Karpas-422 (cell line): ENCODE results near the gene MYL12B. TPM values are rescaled to one million over a fixed set of nuclear protein-coding genes. Genes with fewer than 3 reads are reported as not detected.
A peak's percentile ranks its signal among the peaks of the same experiment; 100 is the strongest.
"Not testable (repeated sequence)": the region's sequence is repeated elsewhere in the genome, so short reads cannot be mapped to it uniquely, and the experiment has no call there.

ENCODE experiments used
- DNase-seq: peaks from one replicate; pipeline ENCODE4 v3.0.0-alpha.2; 2015
- H2AFZ ChIP-seq: fragments of 200-600 bp; sonication (generic); 2 replicates; pipeline ENCODE4 v1.6.1; 2014; ENCODE audit warnings: antibody characterized with exemption, low read length, mixed read lengths
- H3K27ac ChIP-seq: fragments of 200-600 bp; sonication (generic); 2 replicates; pipeline ENCODE4 v1.5.1; 2014; ENCODE audit warnings: mild to moderate bottlenecking, low read length, moderate library complexity
- H3K27me3 ChIP-seq: fragments of 200-600 bp; sonication (generic); 2 replicates; pipeline ENCODE4 v1.6.1; 2014; ENCODE audit warnings: low read length, mixed read lengths
- H3K36me3 ChIP-seq: fragments of 200-600 bp; sonication (generic); 2 replicates; pipeline ENCODE4 v1.6.1; 2014; ENCODE audit warnings: low read length, mixed read lengths; ENCODE audit not compliant: insufficient read depth
- H3K4me1 ChIP-seq: fragments of 200-600 bp; sonication (generic); 2 replicates; pipeline ENCODE4 v1.6.1; 2014; ENCODE audit warnings: mild to moderate bottlenecking, low read length, mixed read lengths
- H3K4me2 ChIP-seq: fragments of 200-600 bp; sonication (generic); 2 replicates; pipeline ENCODE4 v1.6.1; 2014; ENCODE audit warnings: low read length, low read depth, mild to moderate bottlenecking; ENCODE audit not compliant: poor library complexity, severe bottlenecking
- H3K4me3 ChIP-seq: fragments of 200-600 bp; sonication (generic); 2 replicates; pipeline ENCODE4 v1.5.1; 2014; ENCODE audit warnings: mild to moderate bottlenecking, antibody characterized with exemption, low read length, mixed read lengths
- H3K79me2 ChIP-seq: fragments of 200-600 bp; sonication (generic); 2 replicates; pipeline ENCODE4 v1.6.1; 2014; ENCODE audit warnings: mild to moderate bottlenecking, low read length, mixed read lengths
- H3K9ac ChIP-seq: fragments of 200-600 bp; sonication (generic); 2 replicates; pipeline ENCODE4 v1.6.0; 2014; ENCODE audit warnings: low read length
- H3K9me2 ChIP-seq: fragments of 200-600 bp; sonication (generic), shearing (Covaris generic); replicated peaks from 2 replicates; pipeline ENCODE4 v1.6.0; 2014; ENCODE audit warnings: mild to moderate bottlenecking, low read length, moderate library complexity; ENCODE audit not compliant: insufficient read depth
- H3K9me3 ChIP-seq: fragments of 300-700, 200-600 bp; sonication (generic); 2 replicates; pipeline ENCODE4 v1.6.1; 2014; ENCODE audit warnings: low read length, mixed read lengths
- H4K20me1 ChIP-seq: fragments of 200-600 bp; sonication (generic); 2 replicates; pipeline ENCODE4 v1.6.1; 2014; ENCODE audit warnings: mild to moderate bottlenecking, antibody characterized with exemption, low read length, low read depth; ENCODE audit not compliant: insufficient read depth
- total RNA-seq: library from RNA; depleted of rRNA; stranded (reverse); fragments of >200 nt; shearing (Covaris generic); gene quantifications from 2 replicates; pipeline ENCODE4 v1.2.3, GENCODE V29; 2014; ENCODE audit warnings: low replicate concordance

The MYL12B gene
- total RNA-seq, 1 experiment from 2014 or later = 254 TPM

GRCh38 chr18:3269241-3269913 is 7.4 kb downstream of the MYL12B start:
- Histone ChIP-seq H3K27me3 (no peaks in the 10 kb centered on the region), H4K20me1 (peaks cover 48% of the 10 kb centered on the region), H3K4me3 (no peak overlapping the region), H3K9ac (no peak overlapping the region), H3K4me1 (peaks cover 42% of the 10 kb centered on the region), H3K4me2 (no peak overlapping the region), H3K9me3 (no peaks in the 10 kb centered on the region), H2AFZ (no peak overlapping the region), H3K9me2 (no peaks in the 10 kb centered on the region), H3K27ac (no peak overlapping the region), H3K79me2 (peaks cover 91% of the 10 kb centered on the region), H3K36me3 (peaks cover 8% of the 10 kb centered on the region; the same call in 1 of the 2 replicates)
- no peak for DNase-seq

DNA sequence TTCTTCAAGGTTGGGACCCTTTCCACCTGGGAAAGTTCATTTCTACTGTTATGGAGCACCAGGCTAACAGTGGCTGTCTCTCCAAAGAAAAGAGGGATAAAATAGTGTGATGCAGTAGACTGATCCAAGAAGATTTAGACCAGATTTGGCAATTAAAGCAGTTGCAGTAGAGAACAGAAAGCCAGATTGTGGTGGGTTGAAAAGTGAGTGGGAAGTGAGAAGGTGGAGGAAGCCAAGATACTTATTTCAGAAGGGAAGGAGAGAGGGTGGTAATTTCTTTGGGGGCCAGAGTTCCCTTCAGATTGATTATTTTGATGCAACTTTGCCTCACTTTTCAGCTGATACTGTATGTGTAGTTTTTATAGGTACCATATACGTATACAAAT is 8.0 kb downstream of the MYL12B start:
- no peaks in the 10 kb centered on the region for H3K27me3 ChIP-seq
- no peaks in the 10 kb centered on the region for H3K9me3 ChIP-seq
- no peak overlapping the region for H3K27ac ChIP-seq
- peaks cover 43% of the 10 kb centered on the region for H4K20me1 ChIP-seq
- no peak for DNase-seq
- peaks cover 37% of the 10 kb centered on the region for H3K4me1 ChIP-seq
- no peak overlapping the region for H3K4me2 ChIP-seq
- H3K9ac ChIP-seq = no peak overlapping the region
- H3K79me2 ChIP-seq = peaks cover 89% of the 10 kb centered on the region
- H3K4me3 ChIP-seq = no peak overlapping the region
- no peak overlapping the region for H2AFZ ChIP-seq
- peaks cover 11% of the 10 kb centered on the region; the same call in 1 of the 2 replicates for H3K36me3 ChIP-seq
- no peaks in the 10 kb centered on the region for H3K9me2 ChIP-seq

DNA sequence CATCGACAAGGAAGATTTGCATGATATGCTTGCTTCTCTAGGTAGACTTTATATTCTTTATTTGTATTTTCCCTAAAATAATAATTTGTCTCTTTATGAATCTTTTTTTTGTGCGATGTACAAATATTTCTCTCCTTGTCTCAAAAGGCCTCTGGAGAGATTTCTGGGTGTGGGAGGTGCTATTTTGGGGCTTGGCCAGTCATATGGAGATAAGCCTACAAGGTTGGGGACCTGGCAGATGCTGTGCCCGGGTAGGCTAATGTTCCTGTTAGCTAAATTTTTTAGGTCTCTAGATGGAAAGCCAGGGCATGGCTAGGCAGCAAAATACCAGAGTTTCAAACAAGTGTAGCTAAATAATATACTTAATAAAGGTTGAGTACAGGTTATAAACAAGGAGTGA is 11.1 kb downstream of the MYL12B start:
- H2AFZ ChIP-seq = no peak overlapping the region
- peaks cover 34% of the 10 kb centered on the region for H3K36me3 ChIP-seq
- no peaks in the 10 kb centered on the region for H3K9me2 ChIP-seq
- no peaks in the 10 kb centered on the region for H3K27me3 ChIP-seq
- H4K20me1 ChIP-seq = peaks cover 38% of the 10 kb centered on the region
- no peak overlapping the region for H3K4me3 ChIP-seq
- H3K27ac ChIP-seq = no peak overlapping the region
- peaks cover 58% of the 10 kb centered on the region for H3K79me2 ChIP-seq
- peaks cover 19% of the 10 kb centered on the region for H3K4me1 ChIP-seq
- no peak overlapping the region for H3K9ac ChIP-seq
- no peak for DNase-seq
- H3K4me2 ChIP-seq = no peak overlapping the region
- H3K9me3 ChIP-seq = no peaks in the 10 kb centered on the region

- H3K36me3 ChIP-seq = peaks cover 34% of the 10 kb centered on the region
- H3K27ac ChIP-seq, H3K9me3 ChIP-seq: not testable (repeated sequence)
Observed at GRCh38 chr18:3277643-3278213, 15.8 kb downstream of the MYL12B start.

GRCh38 chr18:3279201-3280185 is 17.6 kb downstream of the MYL12B start:
- DNase-seq = peak; percentile 70
- Histone ChIP-seq H3K4me1 (peaks cover 30% of the 10 kb centered on the region), H3K36me3 (peaks cover 26% of the 10 kb centered on the region), H3K9ac (no peak overlapping the region), H3K9me3 (no peaks in the 10 kb centered on the region), H3K4me3 (no peak overlapping the region), H3K27me3 (no peaks in the 10 kb centered on the region), H4K20me1 (0 out of 2 replicates have a peak, but pooled peaks cover 5% of the 10 kb centered on the region), H3K79me2 (peaks cover 4% of the 10 kb centered on the region; the same call in 1 of the 2 replicates), H3K9me2 (no peaks in the 10 kb centered on the region), H2AFZ (no peak overlapping the region), H3K27ac (no peak overlapping the region), H3K4me2 (peak overlapping the region; percentile 1)

More at GRCh38 chr18:3277643-3278213, 15.8 kb downstream of the MYL12B start:
- H3K4me1 ChIP-seq = peaks cover 30% of the 10 kb centered on the region
- not testable (repeated sequence) for DNase-seq, H2AFZ ChIP-seq, H3K4me2 ChIP-seq, H3K9me2 ChIP-seq, H4K20me1 ChIP-seq, H3K9ac ChIP-seq, H3K4me3 ChIP-seq, H3K27me3 ChIP-seq
- peaks cover 12% of the 10 kb centered on the region for H3K79me2 ChIP-seq

- no peak overlapping the region for H3K9ac ChIP-seq
- no peak overlapping the region for H2AFZ ChIP-seq
- DNase-seq = peak; percentile 93
- H3K79me2 ChIP-seq = no peaks in the 10 kb centered on the region
- no peaks in the 10 kb centered on the region for H3K27me3 ChIP-seq
- H3K4me1 ChIP-seq = peaks cover 26% of the 10 kb centered on the region
- peaks cover 6% of the 10 kb centered on the region; the same call in 1 of the 2 replicates for H3K36me3 ChIP-seq
- no peak overlapping the region for H3K27ac ChIP-seq
- H3K4me3 ChIP-seq = no peak overlapping the region
- no peaks in the 10 kb centered on the region for H4K20me1 ChIP-seq
- no peaks in the 10 kb centered on the region for H3K9me3 ChIP-seq
- no peak overlapping the region for H3K4me2 ChIP-seq
- no peaks in the 10 kb centered on the region for H3K9me2 ChIP-seq
Observed at GRCh38 chr18:3281456-3282400, 19.8 kb downstream of the MYL12B start.

DNA sequence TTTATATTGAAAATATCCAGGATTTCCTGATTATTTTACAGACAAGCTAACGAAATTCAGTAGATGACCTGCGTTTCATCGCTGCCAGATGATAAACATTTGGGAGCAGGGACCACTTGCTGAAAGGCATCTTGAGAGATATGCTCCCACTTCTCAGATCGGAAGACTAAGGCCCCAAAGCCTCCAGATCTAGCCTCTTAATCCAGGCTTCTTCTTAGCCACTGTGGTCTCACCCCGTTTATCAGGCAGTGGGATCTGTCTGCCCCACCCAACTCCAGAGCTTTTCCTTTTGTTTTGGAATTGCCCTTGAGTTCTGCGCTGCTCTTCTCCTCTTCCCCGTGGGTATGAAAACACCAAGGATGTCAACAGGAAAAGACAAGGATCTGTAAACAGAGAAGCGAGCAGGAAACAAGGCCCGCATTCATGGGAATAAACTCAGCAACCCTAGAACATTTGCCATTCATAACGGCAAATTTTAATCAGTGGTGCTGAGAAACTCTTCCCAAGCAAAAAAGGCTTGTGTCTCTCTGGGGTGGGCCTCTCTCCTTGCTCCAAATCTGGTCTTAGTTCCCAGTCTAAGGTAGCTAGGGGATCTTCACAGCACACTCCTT is 21.4 kb downstream of the MYL12B start:
- no peaks in the 10 kb centered on the region; the same call in 1 of the 2 replicates for H3K36me3 ChIP-seq
- H3K27me3 ChIP-seq = no peaks in the 10 kb centered on the region
- H3K27ac ChIP-seq = no peak overlapping the region
- H3K79me2 ChIP-seq = no peaks in the 10 kb centered on the region
- no peak overlapping the region for H3K4me3 ChIP-seq
- no peak overlapping the region for H3K9ac ChIP-seq
- H3K9me2 ChIP-seq = no peaks in the 10 kb centered on the region
- H3K4me1 ChIP-seq = peaks cover 13% of the 10 kb centered on the region
- no peaks in the 10 kb centered on the region for H3K9me3 ChIP-seq
- DNase-seq = no peak
- no peaks in the 10 kb centered on the region for H4K20me1 ChIP-seq
- no peak overlapping the region for H2AFZ ChIP-seq
- H3K4me2 ChIP-seq = no peak overlapping the region
